GM18907 (cell line): ENCODE data around the gene SLC19A1.
"Not testable (repeated sequence)": the region's sequence is repeated elsewhere in the genome, so short reads cannot be mapped to it uniquely, and the experiment has no call there.

Source experiments
- ATAC-seq: cut with Tn5 transposase; IDR thresholded peaks from one replicate; pipeline ENCODE4 v1.9.1; 2021; ENCODE audit warnings: mild to moderate bottlenecking, moderate library complexity; ENCODE audit not compliant: unreplicated experiment

Gene SLC19A1

DNA sequence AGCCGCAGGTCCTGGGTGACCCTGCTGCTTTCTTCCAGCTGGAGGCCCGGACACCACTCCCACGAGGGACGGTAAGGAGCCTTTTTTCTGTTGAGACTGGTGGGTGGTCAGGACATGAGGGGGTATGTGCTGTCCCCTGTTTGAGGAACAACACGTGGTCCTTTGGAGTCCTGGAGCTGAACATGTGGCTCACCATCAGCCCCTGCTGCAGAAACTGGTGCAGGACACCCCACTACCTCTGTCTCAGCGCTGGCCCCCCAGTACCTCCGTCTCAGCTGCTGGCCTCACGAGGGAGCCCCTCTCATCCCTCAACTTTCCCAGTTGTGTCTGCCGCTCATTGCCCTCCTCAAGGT, 34.7 kb downstream of the SLC19A1 start:
- ATAC-seq, result no peak

DNA sequence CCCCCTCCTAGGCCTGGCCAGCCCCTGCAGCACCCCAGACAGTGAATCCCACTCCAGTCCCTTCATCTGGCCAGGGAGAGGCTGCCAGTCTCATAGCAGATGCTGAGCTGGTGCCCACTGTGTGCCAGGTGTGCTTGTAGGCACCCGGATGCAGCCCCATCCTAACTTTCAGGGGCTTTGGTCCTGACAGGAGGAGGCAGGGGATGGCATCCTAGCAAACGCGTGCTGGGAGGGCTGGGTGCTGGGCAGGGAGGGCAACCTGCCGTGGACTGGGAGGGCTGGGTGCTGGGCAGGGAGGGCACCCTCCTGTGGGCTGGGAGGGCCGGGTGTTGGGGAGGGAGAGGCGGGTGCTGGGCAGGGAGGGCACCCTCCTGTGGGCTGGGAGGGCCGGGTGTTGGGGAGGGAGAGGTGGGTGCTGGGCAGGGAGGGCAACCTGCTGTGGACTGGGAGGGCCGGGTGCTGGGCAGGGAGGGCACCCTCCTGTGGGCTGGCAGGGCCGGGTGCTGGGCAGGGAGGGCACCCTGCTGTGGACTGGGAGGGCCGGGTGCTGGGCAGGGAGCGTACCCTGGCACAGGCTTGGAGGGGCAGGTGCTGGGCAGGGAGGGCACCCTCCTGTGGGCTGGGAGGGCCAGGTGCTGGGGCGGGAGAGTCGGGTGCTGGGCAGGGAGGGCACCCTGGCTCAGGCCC, 35.3 kb downstream of the SLC19A1 start:
- ATAC-seq, result no peak

DNA sequence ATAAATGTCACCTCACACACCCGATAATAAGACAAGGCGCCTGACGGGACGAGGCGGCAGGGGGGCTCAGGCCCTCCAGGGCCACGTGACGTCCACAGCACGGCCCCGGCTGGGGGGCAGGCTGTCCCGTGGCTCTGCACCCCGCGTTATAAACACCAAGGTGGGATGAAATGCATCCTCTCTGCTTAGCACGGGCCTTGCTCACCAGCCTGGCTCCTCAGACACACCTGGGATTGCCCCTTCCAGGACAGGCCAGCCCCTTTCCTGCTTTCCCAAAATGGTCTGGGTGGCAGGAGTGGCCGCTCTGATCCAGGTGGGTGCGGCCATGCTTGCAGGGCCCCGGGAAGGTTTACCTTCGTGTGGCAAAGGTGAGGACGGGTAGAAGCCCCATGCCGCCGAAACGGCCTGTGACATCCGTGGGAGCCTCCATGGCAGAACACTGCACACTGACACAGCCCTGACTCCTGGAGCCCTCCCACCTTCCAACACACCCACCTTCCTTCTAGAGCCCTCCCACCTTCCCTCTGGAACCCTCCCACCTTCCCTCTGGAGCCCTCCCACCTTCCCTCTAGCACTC, 35.9 kb downstream of the SLC19A1 start:
- no peak for ATAC-seq

DNA sequence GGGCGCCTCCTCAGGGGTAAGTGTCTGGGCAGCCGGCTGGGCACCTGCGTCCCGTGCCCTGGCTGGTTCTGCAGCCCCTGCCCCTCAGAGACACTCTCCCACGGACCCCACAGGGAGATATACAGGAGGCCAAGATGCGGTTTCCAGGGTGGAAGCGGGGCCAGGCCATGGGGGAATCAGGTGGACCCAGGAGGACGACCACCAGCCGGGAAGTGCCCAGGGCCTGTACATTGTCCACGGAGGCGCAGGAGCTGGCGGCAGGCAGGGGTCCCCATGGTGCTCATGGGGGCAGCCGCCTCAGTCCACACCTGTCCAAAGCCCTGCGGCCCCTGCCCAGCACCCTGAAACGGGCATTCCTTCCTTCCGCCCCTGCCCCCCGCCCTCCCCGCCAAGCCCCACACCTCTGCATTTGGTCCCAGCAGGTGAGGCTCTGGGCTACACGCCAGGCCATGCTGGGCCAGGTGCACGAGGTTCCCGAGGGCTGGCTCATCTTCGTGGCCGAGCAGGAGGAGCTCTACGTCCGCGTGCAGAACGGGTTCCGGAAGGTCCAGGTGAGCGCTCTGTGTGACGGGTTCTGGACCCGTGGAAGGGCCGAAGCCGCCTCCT, 36.7 kb downstream of the SLC19A1 start:
- no peak for ATAC-seq

DNA sequence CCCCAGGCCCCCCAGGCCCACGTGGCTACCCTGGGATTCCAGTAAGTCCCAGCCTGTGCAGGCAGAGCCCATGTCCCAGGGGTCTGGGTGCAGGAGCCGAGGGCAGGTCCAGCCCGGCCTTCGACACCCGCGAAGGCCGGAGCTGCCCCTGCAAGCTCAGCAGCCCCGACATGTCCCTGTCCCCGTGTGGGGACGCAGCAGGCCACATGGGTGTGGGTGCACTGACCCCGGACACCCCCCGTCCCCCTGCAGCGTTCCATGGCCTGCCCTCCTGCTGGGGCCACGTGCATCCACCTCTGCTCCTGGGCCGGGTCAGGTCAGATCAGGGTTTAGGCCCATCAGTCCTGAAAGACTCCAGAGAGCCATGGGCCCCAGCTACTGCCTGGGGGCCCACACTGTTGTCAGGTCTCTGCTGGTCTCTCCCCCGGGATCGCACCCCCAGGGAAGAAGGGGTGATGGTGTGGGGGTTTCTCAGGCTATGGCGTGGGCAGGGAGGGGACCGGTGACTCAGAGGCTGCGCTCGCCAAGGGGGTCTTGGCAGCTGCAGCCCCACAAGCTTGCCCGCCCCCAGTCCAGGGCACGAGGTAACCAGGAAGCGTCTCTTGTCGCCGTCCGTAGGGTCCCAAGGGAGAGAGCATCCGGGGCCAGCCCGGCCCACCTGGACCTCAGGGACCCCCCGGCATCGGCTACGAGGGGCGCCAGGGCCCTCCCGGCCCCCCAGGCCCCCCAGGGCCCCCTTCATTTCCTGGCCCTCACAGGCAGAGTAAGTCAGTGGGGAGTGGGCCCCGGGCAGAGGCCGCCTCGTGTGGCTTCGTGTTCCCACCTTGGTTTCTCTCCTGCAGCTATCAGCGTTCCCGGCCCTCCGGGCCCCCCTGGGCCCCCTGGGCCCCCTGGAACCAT, 37.5 kb downstream of the SLC19A1 start:
- no peak for ATAC-seq

DNA sequence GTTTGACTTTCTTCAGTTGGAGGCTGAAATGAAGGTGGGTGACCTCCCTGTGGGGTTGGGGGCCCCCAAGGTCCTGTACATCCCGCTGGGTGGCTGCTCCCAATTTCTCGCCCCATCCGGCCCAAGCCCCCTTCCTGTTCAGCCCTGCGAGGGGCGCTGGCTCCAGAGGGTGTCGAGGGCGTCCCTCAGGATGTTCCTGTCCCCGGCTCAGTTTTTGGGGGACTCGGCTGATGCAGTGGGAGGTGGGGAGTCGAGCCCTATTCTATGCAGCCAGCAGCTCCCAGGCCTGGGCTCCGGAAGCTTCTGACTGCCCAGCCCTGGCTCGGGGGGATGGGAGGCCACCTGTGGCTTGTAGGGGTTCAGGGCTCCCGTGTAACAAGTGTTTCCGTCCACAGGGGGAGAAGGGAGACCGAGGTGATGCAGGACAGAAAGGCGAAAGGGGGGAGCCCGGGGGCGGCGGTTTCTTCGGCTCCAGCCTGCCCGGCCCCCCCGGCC, 38.2 kb downstream of the SLC19A1 start:
- no peak for ATAC-seq

DNA sequence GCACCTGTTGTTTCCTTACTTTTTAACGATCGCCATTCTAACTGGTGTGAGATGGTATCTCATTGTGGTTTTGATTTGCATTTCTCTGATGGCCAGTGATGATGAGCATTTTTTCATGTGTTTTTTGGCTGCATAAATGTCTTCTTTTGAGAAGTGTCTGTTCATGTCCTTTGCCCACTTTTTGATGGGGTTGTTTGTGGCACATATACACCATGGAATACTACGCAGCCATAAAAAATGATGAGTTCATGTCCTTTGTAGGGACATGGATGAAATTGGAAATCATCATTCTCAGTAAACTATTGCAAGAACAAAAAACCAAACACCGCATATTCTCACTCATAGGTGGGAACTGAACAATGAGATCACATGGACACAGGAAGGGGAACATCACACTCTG, 39.0 kb downstream of the SLC19A1 start:
- ATAC-seq, result not testable (repeated sequence)

DNA sequence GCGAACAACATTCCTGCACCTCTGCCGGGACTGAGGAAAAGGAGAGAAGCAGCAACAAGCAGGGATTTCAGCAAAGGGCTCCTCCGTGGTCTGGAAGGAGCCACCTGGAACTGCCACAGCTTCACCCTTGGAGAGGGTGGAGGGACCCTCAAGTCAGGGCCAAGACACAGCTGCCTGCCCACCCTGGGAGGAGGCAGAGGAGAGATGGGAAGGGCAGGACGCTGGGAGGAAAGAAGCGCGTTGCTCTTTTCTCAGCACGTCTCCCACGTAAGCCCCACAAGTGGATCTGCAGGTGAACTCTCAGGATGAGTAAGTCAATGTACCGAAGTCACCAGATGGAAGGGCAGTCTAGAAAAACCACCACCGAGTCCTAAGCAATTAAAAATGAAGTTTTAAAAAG, 39.6 kb downstream of the SLC19A1 start:
- no peak for ATAC-seq

DNA sequence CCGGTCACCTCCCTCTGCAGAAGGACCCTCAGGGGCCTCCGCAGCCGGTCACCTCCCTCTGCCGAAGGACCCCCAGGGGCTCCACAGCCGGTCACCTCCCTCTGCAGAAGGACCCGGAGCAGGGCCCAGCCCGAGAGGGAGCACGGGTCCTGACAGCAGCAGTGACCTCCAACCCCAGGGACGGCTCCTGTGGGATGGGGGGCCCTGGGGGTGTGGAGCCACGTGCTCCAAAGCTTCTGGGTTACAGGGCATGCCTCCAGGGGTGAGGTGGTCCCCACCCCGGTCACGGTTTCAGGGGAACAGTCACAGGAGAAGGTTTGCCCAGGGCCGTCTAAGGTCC, 40.3 kb downstream of the SLC19A1 start:
- ATAC-seq, result no peak

DNA sequence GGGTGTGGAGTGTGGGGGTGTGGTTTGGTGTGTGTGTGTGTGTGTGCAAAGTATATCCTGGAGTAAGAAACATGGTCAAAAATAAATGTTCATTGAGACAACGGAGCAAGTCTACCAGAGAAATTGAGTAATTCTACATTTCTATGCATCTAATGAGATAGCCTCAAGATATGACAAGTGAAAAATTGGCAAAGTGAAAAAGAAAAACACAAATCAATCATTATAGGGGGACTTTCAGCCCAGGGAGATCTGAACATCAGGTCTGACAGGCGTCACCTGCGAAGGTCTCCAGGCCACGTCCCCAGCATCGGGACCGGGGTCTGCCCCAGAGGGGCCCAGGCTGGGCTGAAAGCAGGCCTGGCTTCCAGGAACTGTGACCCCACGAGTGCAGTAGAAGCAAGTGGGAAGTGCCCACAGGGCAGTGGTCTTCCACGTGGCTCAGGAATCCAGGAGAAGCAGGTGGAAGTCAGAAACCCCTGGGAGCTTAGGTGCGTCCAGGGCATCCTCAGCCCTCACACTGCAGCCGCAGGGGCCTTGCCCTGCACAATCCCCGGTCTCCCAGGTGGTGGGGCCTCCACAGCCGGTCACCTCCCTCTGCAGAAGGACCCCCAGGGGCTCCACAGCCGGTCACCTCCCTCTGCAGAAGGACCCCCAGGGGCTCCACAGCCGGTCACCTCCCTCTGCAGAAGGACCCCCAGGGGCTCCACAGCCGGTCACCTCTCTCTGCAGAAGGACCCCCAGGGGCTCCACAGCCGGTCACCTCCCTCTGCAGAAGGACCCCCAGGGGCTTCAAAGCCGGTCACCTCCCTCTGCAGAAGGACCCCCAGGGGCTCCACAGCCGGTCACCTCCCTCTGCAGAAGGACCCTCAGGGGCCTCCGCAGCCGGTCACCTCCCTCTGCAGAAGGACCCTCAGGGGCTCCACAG, 40.9 kb downstream of the SLC19A1 start:
- ATAC-seq, result not testable (repeated sequence)

DNA sequence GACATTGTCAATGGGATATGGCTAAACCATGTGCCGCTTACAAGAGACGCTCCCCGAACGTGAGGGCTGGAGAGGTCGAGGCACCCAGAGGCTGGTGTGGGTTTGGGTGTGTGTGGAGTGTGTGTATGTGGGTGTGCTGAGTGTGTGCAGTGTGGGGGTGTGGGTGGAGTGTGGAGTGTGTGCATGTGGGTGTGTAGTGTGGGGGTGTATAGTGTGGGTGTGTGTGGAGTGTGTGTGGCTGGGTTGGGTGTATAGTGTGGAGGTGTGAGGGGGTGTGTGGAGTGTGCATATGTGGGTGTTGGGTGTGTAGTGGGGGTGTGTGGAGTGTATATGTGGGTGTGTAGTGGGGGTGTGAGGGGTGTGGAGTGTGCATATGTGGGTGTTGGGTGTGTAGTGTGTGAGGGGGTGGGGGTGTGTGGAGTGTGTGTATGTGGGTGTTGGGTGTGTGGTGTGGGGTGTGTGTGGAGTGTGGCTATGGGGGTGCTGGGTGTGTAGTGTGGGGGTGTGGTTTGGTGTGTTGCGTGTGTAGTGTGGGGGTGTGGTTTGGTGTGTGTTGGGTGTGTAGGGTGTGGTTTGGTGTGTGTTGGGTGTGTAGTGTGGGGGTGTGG, 42.2 kb downstream of the SLC19A1 start:
- ATAC-seq, result no peak

DNA sequence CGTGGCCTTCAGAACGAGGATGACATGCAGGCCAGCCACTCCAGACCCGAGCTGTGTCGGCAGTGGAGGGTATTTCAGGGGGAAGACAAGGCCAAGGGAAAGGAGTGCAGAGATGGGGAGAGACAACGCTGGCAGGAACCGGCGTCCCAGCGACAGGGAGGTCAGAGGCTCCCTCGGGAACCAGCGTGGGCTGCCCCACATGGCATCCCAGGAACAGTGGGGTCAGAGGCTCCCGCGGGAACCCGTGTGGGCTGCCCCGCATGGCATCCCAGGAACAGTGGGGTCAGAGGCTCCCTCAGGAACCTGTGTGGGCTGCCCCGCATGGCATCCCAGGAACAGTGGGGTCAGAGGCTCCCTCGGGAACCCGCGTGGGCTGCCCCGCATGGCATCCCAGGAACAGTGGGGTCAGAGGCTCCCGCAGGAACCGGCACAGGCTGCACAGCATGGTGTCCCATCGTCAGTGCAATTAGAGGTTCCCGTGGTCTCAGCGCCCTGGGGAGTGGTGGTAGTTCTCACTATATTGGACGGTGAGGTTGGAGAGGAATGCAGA, 43.0 kb downstream of the SLC19A1 start:
- ATAC-seq, result no peak

DNA sequence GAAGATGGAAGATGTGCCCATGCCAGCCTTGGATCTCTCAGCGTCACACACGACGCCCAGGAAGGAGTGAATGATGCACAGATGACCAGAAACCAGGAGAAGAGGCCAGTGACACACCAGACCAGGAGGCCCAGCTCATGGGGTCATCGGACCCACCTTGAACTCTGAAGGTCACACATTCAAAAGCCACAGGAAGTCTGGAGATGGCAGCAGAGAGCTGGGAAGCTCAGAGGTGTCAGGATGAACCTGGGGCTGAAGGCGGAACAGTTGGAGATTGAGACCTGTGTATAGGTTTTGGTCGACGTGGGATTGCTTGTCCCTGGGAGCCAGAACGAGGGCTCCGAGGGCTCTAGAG, 43.6 kb downstream of the SLC19A1 start:
- ATAC-seq, result no peak

DNA sequence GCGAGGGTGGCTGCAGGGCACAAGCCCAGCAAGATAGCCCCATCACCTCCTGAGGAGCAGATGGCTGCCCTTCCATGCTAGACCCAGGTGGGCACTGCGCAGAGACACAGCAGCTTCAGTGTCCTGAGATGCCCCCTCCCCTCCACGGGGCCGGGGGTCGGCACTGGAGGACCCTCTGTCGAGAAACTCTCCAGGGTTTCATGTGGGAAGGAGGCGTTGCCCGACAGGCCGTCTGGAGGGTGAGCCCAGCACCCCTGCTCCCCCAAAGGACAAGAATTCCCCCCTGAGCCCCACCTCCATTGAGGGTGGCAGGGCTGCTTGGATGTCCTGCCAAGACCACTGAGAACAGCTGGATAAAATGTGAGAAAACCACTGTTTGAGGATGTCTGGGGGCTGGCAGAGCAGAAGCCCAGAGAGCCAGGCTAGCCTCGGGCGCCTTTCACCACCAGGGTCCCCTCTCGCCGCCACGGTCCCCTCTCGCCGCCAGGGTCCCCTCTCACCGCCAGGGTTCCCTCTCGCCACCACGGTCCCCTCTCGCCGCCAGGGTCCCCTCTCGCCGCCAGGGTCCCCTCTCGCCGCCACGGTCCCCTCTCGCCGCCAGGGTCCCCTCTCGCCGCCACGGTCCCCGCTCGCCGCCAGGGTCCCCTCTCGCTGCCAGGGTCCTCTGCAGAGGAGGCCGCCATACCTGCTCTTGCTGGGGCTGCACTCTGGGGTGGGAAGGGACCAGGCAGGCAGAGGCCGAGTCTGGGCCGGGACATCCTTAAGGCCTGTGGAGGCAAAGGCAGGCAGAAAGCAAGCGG, 44.2 kb downstream of the SLC19A1 start:
- ATAC-seq, result no peak

DNA sequence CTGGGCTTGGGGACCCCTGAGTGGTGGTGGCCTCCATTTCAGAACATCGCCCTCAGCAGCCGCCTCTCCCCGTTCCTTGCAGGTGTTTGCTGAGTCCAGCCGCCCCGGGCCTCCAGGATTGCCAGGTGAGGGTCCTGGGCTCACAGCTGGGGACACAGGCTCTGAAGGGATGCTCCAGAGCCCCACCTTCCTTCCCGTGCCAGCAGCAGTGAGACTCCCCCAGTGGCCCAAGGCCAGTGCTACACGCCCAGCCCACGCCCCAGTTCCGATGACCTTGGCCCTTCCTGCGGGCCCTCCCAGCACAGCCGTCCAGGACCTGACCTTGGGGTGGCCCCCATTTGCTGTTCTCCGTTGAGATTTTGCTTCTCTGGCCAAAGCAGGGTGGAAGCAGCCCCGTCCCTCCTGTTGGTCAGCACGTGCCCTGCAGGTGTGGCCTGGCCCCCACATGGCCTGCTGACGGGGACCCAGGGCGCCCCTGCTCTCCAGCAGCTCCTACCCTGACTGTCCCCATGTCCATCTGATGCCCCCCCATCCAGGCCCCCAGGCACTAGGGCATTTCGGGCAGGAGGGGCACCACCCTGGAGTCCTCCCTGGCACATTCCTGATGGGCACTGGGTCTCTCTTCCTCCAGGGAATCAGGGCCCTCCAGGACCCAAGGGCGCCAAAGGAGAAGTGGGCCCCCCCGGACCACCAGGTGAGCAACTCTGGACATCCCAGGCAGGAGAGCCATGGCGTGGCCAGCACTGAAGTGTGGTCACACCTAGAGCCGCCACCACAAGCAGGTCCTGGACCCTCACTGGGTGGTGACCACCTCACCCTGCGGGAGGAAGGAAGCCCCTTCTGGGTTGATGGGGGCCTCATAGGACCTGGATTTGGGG, 45.0 kb downstream of the SLC19A1 start:
- ATAC-seq, result no peak

DNA sequence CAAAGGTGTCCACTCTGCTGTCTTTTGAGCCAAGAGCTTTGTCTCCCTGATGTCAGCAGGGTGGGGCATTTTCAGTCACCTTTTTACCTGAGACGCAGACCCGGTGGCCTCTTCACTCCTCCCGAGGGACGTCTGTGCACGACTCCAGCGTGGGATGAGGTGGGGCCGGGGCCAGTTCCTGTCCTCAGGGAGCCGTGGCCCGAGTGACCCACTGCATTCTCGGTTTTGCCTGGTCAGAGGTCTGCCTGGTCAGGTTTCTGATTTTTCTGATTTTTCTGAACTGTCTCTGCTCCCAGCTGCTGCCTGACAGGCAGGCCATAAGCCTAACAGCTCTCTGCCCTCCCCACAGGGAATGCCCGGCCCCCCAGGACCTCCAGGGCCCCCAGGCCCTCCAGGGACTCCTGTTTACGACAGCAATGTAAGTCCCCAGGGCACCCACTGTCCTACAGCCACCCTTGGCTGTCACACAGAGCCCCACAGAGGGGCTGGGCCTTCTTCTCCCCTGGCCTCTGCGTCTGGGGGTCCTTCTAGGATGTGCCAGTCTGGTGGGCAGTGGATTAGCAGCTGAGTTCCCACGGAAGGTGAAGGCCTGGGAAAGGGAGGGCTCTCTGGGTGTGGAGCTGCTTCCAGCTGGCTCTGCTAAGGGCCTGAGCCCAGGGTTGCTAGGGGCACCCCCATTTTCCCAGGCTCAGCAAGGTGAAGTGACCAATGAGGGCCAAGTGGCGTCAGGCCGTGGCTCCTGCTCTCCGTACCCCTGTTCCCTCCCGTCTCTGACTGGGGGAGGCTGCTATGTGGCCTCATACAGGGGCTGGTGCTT, 45.9 kb downstream of the SLC19A1 start:
- no peak for ATAC-seq
